ENCODE data around the gene ARMC7.

GRCh38 chr17:75160211-75160610 lies 50.4 kb downstream of the ARMC7 start:
- TF ChIP-seq, protein P1, sequence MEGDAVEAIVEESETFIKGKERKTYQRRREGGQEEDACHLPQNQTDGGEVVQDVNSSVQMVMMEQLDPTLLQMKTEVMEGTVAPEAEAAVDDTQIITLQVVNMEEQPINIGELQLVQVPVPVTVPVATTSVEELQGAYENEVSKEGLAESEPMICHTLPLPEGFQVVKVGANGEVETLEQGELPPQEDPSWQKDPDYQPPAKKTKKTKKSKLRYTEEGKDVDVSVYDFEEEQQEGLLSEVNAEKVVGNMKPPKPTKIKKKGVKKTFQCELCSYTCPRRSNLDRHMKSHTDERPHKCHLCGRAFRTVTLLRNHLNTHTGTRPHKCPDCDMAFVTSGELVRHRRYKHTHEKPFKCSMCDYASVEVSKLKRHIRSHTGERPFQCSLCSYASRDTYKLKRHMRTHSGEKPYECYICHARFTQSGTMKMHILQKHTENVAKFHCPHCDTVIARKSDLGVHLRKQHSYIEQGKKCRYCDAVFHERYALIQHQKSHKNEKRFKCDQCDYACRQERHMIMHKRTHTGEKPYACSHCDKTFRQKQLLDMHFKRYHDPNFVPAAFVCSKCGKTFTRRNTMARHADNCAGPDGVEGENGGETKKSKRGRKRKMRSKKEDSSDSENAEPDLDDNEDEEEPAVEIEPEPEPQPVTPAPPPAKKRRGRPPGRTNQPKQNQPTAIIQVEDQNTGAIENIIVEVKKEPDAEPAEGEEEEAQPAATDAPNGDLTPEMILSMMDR (IDR thresholded peaks at IDR 0.05): no peak
- TF ChIP-seq POLR2AphosphoS5 (IDR thresholded peaks at IDR 0.05) (no peak), EP300 (IDR thresholded peaks at IDR 0.05) (no peak), POLR2A (IDR thresholded peaks at IDR 0.05) (no peak)

Data from sigmoid colon (tissue), 4 donors.